IMR-90 (cell line): ENCODE results near the gene DRAXIN.

Experiments used
- BHLHE40 ChIP-seq: fragments of 150-350 bp; IDR thresholded peaks from 2 replicates; pipeline ENCODE4 v1.6.1; 2016; ENCODE audit warnings: mild to moderate bottlenecking, low read depth, low read length
- CTCF ChIP-seq: conservative IDR thresholded peaks from 2 replicates; pipeline ENCODE4 v1.5.1; 2012; ENCODE audit warnings: mild to moderate bottlenecking, low read depth, low read length, improper control_type of control experiment
- POLR2A ChIP-seq: IDR thresholded peaks from 2 replicates; pipeline ENCODE4 v1.6.1; 2012; ENCODE audit warnings: mild to moderate bottlenecking, low read depth, low read length
- SMC3 ChIP-seq: fragments of 150-350 bp; IDR thresholded peaks from 2 replicates; pipeline ENCODE4 v1.6.1; 2016; ENCODE audit warnings: low read depth, mild to moderate bottlenecking, antibody characterized with exemption, low read length, moderate library complexity
- TF ChIP-seq, protein P1 (sequence below): fragments of 150-350 bp; IDR thresholded peaks from 2 replicates; pipeline ENCODE4 v1.6.1; 2016; ENCODE audit warnings: low read depth, mild to moderate bottlenecking, low read length, moderate library complexity, borderline replicate concordance
- TF ChIP-seq, protein P2 (sequence below): fragments of 150-350 bp; IDR thresholded peaks from 2 replicates; pipeline ENCODE4 v1.6.1; 2017; ENCODE audit warnings: mild to moderate bottlenecking, antibody characterized with exemption, low read length, low read depth

- TF ChIP-seq CTCF (no peak), SMC3 (no peak), POLR2A (no peak), BHLHE40 (no peak)
- TF ChIP-seq, protein P1, sequence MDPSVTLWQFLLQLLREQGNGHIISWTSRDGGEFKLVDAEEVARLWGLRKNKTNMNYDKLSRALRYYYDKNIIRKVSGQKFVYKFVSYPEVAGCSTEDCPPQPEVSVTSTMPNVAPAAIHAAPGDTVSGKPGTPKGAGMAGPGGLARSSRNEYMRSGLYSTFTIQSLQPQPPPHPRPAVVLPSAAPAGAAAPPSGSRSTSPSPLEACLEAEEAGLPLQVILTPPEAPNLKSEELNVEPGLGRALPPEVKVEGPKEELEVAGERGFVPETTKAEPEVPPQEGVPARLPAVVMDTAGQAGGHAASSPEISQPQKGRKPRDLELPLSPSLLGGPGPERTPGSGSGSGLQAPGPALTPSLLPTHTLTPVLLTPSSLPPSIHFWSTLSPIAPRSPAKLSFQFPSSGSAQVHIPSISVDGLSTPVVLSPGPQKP: no peak
- TF ChIP-seq, protein P2, sequence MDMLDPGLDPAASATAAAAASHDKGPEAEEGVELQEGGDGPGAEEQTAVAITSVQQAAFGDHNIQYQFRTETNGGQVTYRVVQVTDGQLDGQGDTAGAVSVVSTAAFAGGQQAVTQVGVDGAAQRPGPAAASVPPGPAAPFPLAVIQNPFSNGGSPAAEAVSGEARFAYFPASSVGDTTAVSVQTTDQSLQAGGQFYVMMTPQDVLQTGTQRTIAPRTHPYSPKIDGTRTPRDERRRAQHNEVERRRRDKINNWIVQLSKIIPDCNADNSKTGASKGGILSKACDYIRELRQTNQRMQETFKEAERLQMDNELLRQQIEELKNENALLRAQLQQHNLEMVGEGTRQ: no peak
Measured at GRCh38 chr1:11657654-11658053, 33.9 kb upstream of the DRAXIN start.
